ENCODE results near the gene CEP41. TPM values are rescaled to one million over a fixed set of nuclear protein-coding genes. Genes with fewer than 3 reads are reported as not detected.

CEP41 gene
- total and polyA plus RNA-seq, 2 of the 13 experiments (the other 11 are each of a cell fraction or from before 2014, with no cell fraction given), result 8.7 to 9.0 TPM

GRCh38 chr7:130396109-130396508 lies 44.7 kb downstream of the CEP41 start:
- BruUV-seq (replicated peaks), result no TSS peak
- Histone ChIP-seq H2AFZ (ENCODE audit: low read length) (no peak overlapping the region), H3K79me2 (ENCODE audit: insufficient read depth, low read length) (no peaks in the 10 kb centered on the region), H3K9me3 (ENCODE audit: low read length) (no peaks in the 10 kb centered on the region), H3K4me2 (ENCODE audit: low read depth, low read length) (no peak overlapping the region), H3K9ac (ENCODE audit: insufficient read depth, low read depth, low read length) (no peak overlapping the region), H4K20me1 (ENCODE audit: insufficient read depth, low read length) (no peaks in the 10 kb centered on the region), H3K4me1 (ENCODE audit: insufficient read depth, low read length) (no peaks in the 10 kb centered on the region), H3K36me3 (replicated peaks in 1 of 2; ENCODE audit: control insufficient read depth in 1 of 2, insufficient read depth in 2 of 2, low read length in 2 of 2) (no peaks in the 10 kb centered on the region), H3K4me3 (replicated peaks in 1 of 3; ENCODE audit: insufficient read depth in 1 of 3, low read depth in 2 of 3, low read length in 3 of 3) (no peak overlapping the region), H3K27ac (ENCODE audit: extremely low read length, insufficient read depth, low read length) (no peak overlapping the region), H3K27me3 (ENCODE audit: control insufficient read depth in 1 of 2, insufficient read depth in 2 of 2, low read length in 2 of 2) (no peaks in the 10 kb centered on the region)
- CTCF ChIA-PET (ENCODE audit: low intra/inter-chr PET ratio, low total read pairs), result no interaction called here
- POLR2A ChIA-PET, result no interaction called here
- WGBS (ENCODE audit: low lambda C conversion rate), result 31% methylated on average over 3 of the region's 3 CpGs
- FAIRE-seq, result no peak
- intact Hi-C loops (cut with micrococcal nuclease; ENCODE audit: unreplicated experiment), result no loop called here
- in situ Hi-C loops (cut with HindIII; ENCODE audit: extremely low pct_ligation_motif_present, low pct_unique_long_range_greater_than_20kb), result no loop called here
- DNase-seq (ENCODE audit: low spot score), result no peak
- no peak for ATAC-seq
- TF ChIP-seq, protein P1, sequence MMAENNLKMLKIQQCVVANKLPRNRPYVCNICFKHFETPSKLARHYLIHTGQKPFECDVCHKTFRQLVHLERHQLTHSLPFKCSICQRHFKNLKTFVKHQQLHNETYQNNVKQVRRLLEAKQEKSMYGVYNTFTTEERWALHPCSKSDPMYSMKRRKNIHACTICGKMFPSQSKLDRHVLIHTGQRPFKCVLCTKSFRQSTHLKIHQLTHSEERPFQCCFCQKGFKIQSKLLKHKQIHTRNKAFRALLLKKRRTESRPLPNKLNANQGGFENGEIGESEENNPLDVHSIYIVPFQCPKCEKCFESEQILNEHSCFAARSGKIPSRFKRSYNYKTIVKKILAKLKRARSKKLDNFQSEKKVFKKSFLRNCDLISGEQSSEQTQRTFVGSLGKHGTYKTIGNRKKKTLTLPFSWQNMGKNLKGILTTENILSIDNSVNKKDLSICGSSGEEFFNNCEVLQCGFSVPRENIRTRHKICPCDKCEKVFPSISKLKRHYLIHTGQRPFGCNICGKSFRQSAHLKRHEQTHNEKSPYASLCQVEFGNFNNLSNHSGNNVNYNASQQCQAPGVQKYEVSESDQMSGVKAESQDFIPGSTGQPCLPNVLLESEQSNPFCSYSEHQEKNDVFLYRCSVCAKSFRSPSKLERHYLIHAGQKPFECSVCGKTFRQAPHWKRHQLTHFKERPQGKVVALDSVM (CRISPR knock-in tag; IDR thresholded peaks at IDR 0.05), result no peak
- TF ChIP-seq, protein P2, sequence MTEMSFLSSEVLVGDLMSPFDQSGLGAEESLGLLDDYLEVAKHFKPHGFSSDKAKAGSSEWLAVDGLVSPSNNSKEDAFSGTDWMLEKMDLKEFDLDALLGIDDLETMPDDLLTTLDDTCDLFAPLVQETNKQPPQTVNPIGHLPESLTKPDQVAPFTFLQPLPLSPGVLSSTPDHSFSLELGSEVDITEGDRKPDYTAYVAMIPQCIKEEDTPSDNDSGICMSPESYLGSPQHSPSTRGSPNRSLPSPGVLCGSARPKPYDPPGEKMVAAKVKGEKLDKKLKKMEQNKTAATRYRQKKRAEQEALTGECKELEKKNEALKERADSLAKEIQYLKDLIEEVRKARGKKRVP (CRISPR knock-in tag; IDR thresholded peaks at IDR 0.05), result no peak
- TF ChIP-seq ZNF749 (CRISPR knock-in tag; IDR thresholded peaks at IDR 0.05; ENCODE audit: borderline replicate concordance) (no peak), ETV5 (CRISPR knock-in tag; IDR thresholded peaks at IDR 0.05; ENCODE audit: borderline replicate concordance) (no peak), UBTF (CRISPR knock-in tag; IDR thresholded peaks at IDR 0.05) (no peak), SIN3B (IDR thresholded peaks at IDR 0.05; ENCODE audit: low read length) (no peak), RFX5 (IDR thresholded peaks at IDR 0.05; ENCODE audit: low read depth, low read length) (no peak), ZNF382 (CRISPR knock-in tag; IDR thresholded peaks at IDR 0.05; ENCODE audit: borderline replicate concordance) (no peak)
- TF ChIP-seq, protein P3, sequence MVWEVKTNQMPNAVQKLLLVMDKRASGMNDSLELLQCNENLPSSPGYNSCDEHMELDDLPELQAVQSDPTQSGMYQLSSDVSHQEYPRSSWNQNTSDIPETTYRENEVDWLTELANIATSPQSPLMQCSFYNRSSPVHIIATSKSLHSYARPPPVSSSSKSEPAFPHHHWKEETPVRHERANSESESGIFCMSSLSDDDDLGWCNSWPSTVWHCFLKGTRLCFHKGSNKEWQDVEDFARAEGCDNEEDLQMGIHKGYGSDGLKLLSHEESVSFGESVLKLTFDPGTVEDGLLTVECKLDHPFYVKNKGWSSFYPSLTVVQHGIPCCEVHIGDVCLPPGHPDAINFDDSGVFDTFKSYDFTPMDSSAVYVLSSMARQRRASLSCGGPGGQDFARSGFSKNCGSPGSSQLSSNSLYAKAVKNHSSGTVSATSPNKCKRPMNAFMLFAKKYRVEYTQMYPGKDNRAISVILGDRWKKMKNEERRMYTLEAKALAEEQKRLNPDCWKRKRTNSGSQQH (CRISPR knock-in tag; IDR thresholded peaks at IDR 0.05; ENCODE audit: low read depth), result no peak

Data from HepG2 (cell line).